ENCODE data around the gene ARHGAP22.

Gene ARHGAP22

GRCh38 chr10:48494073-48494472, 110.8 kb downstream of the ARHGAP22 start:
- H3K4me3 ChIP-seq (ENCODE audit: low read depth, low read length), result no peak overlapping the region
- TF ChIP-seq CTCF (IDR thresholded peaks at IDR 0.05; ENCODE audit: borderline replicate concordance, insufficient read depth, low read depth, low read length), result no peak

- H3K4me3 ChIP-seq (ENCODE audit: low read depth, low read length), result no peak overlapping the region
- TF ChIP-seq CTCF (IDR thresholded peaks at IDR 0.05; ENCODE audit: borderline replicate concordance, insufficient read depth, low read depth, low read length), result no peak
These were observed 111.6 kb downstream of the ARHGAP22 start for GRCh38 chr10:48493083-48493871.

GRCh38 chr10:48492201-48492600, 112.7 kb downstream of the ARHGAP22 start:
- TF ChIP-seq CTCF (IDR thresholded peaks at IDR 0.05; ENCODE audit: borderline replicate concordance, insufficient read depth, low read depth, low read length), result no peak
- H3K4me3 ChIP-seq (ENCODE audit: low read depth, low read length), result no peak overlapping the region

- TF ChIP-seq CTCF (IDR thresholded peaks at IDR 0.05; ENCODE audit: borderline replicate concordance, insufficient read depth, low read depth, low read length), result no peak
- no peak overlapping the region for H3K4me3 ChIP-seq (ENCODE audit: low read depth, low read length)
These were observed 113.3 kb downstream of the ARHGAP22 start for GRCh38 chr10:48491392-48492139.

GRCh38 chr10:48490946-48491345, 113.9 kb downstream of the ARHGAP22 start:
- no peak for TF ChIP-seq CTCF (IDR thresholded peaks at IDR 0.05; ENCODE audit: borderline replicate concordance, insufficient read depth, low read depth, low read length)
- no peak overlapping the region for H3K4me3 ChIP-seq (ENCODE audit: low read depth, low read length)

GRCh38 chr10:48490571-48490940, 114.3 kb downstream of the ARHGAP22 start:
- no peak for TF ChIP-seq CTCF (IDR thresholded peaks at IDR 0.05; ENCODE audit: borderline replicate concordance, insufficient read depth, low read depth, low read length)

GRCh38 chr10:48489099-48489498, 115.8 kb downstream of the ARHGAP22 start:
- no peak overlapping the region for H3K4me3 ChIP-seq (ENCODE audit: low read depth, low read length)
- TF ChIP-seq CTCF (IDR thresholded peaks at IDR 0.05; ENCODE audit: borderline replicate concordance, insufficient read depth, low read depth, low read length), result no peak

More at GRCh38 chr10:48490571-48490940, 114.3 kb downstream of the ARHGAP22 start:
- no peak overlapping the region for H3K4me3 ChIP-seq (ENCODE audit: low read depth, low read length)

Data from GM12875 (cell line).